ENCODE results near the gene CALY.
A peak's percentile ranks its signal among the peaks of the same experiment; 100 is the strongest.

Gene CALY

GRCh38 chr10:133309100-133309719 is 27.5 kb downstream of the CALY start:
- DNase-seq, result peak; percentile 97

- peak; percentile 88 for DNase-seq
Observed at GRCh38 chr10:133308421-133309099, 28.1 kb downstream of the CALY start, which contains the start of the genes TUBGCP2 and ZNF511. TSS of gene TUBGCP2 (minus strand) at chr10:133308872. CDS start at chr10:133302941, 5,931 bp downstream. TSS of gene ZNF511 (plus strand) at chr10:133308914. CDS start at chr10:133308944, 30 bp downstream.

GRCh38 chr10:133307776-133308420 is 28.8 kb downstream of the CALY start:
- peak; percentile 92 for DNase-seq

- no peak for DNase-seq
Observed at GRCh38 chr10:133306941-133307379, 29.7 kb downstream of the CALY start.

GRCh38 chr10:133306097-133306476 is 30.6 kb downstream of the CALY start:
- no peak for DNase-seq

- DNase-seq, result no peak
Observed at GRCh38 chr10:133303206-133303605, 33.5 kb downstream of the CALY start.

GRCh38 chr10:133302230-133302629 is 34.5 kb downstream of the CALY start:
- DNase-seq, result no peak

- DNase-seq, result no peak
Observed at GRCh38 chr10:133299738-133300137, 37.0 kb downstream of the CALY start.

- DNase-seq, result no peak
Observed at GRCh38 chr10:133299224-133299623, 37.5 kb downstream of the CALY start.

GRCh38 chr10:133298466-133298865 is 38.2 kb downstream of the CALY start:
- DNase-seq, result no peak

- no peak for DNase-seq
Observed at GRCh38 chr10:133297504-133297903, 39.2 kb downstream of the CALY start.

GRCh38 chr10:133295426-133296320 is 41.0 kb downstream of the CALY start:
- DNase-seq, result no peak

GRCh38 chr10:133294189-133294588 is 42.5 kb downstream of the CALY start:
- DNase-seq, result no peak

GRCh38 chr10:133293810-133294119 is 42.9 kb downstream of the CALY start:
- DNase-seq, result no peak

GRCh38 chr10:133292919-133293809 is 43.5 kb downstream of the CALY start:
- no peak for DNase-seq

- no peak for DNase-seq
Observed at GRCh38 chr10:133289761-133290160, 46.9 kb downstream of the CALY start.

- no peak for DNase-seq
Observed at GRCh38 chr10:133287832-133288500, 48.7 kb downstream of the CALY start.

GRCh38 chr10:133286366-133286765 is 50.3 kb downstream of the CALY start:
- no peak for DNase-seq

GRCh38 chr10:133285217-133285616 is 51.5 kb downstream of the CALY start:
- no peak for DNase-seq

- no peak for DNase-seq
Observed at GRCh38 chr10:133283931-133284330, 52.8 kb downstream of the CALY start.

- DNase-seq, result no peak
Observed at GRCh38 chr10:133282846-133283390, 53.8 kb downstream of the CALY start.
